ENCODE data around the gene C4orf50. TPM values are rescaled to one million over a fixed set of nuclear protein-coding genes. Genes with fewer than 3 reads are reported as not detected.

Gene C4orf50
- total RNA-seq, 4 donors from 2014 or later = not detected

- no peaks in the 10 kb centered on the region for H3K9me3 ChIP-seq
- H3K36me3 ChIP-seq = no peaks in the 10 kb centered on the region
- WGBS = 22% methylated on average over 4 of the region's 4 CpGs
- H3K27ac ChIP-seq = no peak overlapping the region
- no peaks in the 10 kb centered on the region for H3K4me1 ChIP-seq
- no peak overlapping the region for H3K4me3 ChIP-seq
- peak in 1 of 2 donors; percentile 29 for DNase-seq (ENCODE audit: low spot score in 2 of 2)
- TF ChIP-seq POLR2A (IDR thresholded peaks at IDR 0.05) (no peak), CTCF (IDR thresholded peaks at IDR 0.05) (no peak), POLR2AphosphoS5 (IDR thresholded peaks at IDR 0.05) (no peak), EP300 (IDR thresholded peaks at IDR 0.05) (no peak)
- peaks cover 49% of the 10 kb centered on the region for H3K27me3 ChIP-seq
These were observed 85.1 kb downstream of the C4orf50 start for GRCh38 chr4:5933116-5933515.

- WGBS = 68% methylated on average over 12 of the region's 12 CpGs
These were observed 86.1 kb downstream of the C4orf50 start for GRCh38 chr4:5932035-5932568.

GRCh38 chr4:5931526-5931925 lies 86.7 kb downstream of the C4orf50 start:
- peak in 1 of 2 donors; percentile 35 for DNase-seq (ENCODE audit: low spot score in 2 of 2)
- H3K27ac ChIP-seq = no peak overlapping the region
- no peaks in the 10 kb centered on the region for H3K9me3 ChIP-seq
- WGBS = 34% methylated on average over 9 of the region's 9 CpGs
- H3K36me3 ChIP-seq = no peaks in the 10 kb centered on the region
- H3K4me1 ChIP-seq = no peaks in the 10 kb centered on the region
- no peak overlapping the region for H3K4me3 ChIP-seq
- peaks cover 49% of the 10 kb centered on the region for H3K27me3 ChIP-seq
- no peak for TF ChIP-seq POLR2A (IDR thresholded peaks at IDR 0.05)
- no peak for TF ChIP-seq EP300 (IDR thresholded peaks at IDR 0.05)
- TF ChIP-seq CTCF (IDR thresholded peaks at IDR 0.05) = no peak
- no peak for TF ChIP-seq POLR2AphosphoS5 (IDR thresholded peaks at IDR 0.05)

More at GRCh38 chr4:5932035-5932568, 86.1 kb downstream of the C4orf50 start:
- Histone ChIP-seq H3K4me3 (no peak overlapping the region), H3K9me3 (no peaks in the 10 kb centered on the region), H3K27ac (no peak overlapping the region), H3K27me3 (peaks cover 49% of the 10 kb centered on the region), H3K36me3 (no peaks in the 10 kb centered on the region), H3K4me1 (no peaks in the 10 kb centered on the region)
- DNase-seq (ENCODE audit: low spot score in 2 of 2) = peak in 1 of 2 donors; percentile 32
- no peak for TF ChIP-seq CTCF (IDR thresholded peaks at IDR 0.05)
- TF ChIP-seq POLR2AphosphoS5 (IDR thresholded peaks at IDR 0.05) = no peak
- TF ChIP-seq EP300 (IDR thresholded peaks at IDR 0.05) = no peak
- no peak for TF ChIP-seq POLR2A (IDR thresholded peaks at IDR 0.05)

GRCh38 chr4:5930876-5931275 lies 87.4 kb downstream of the C4orf50 start:
- 67% methylated on average over 7 of the region's 7 CpGs for WGBS
- no peak overlapping the region for H3K27ac ChIP-seq
- H3K36me3 ChIP-seq = no peaks in the 10 kb centered on the region
- no peaks in the 10 kb centered on the region for H3K9me3 ChIP-seq
- peaks cover 51% of the 10 kb centered on the region for H3K27me3 ChIP-seq
- TF ChIP-seq CTCF (IDR thresholded peaks at IDR 0.05) = no peak
- no peak for TF ChIP-seq POLR2A (IDR thresholded peaks at IDR 0.05)
- TF ChIP-seq EP300 (IDR thresholded peaks at IDR 0.05) = no peak
- no peak for TF ChIP-seq POLR2AphosphoS5 (IDR thresholded peaks at IDR 0.05)
- DNase-seq (ENCODE audit: low spot score in 2 of 2) = peak in 1 of 2 donors; percentile 45
- no peaks in the 10 kb centered on the region for H3K4me1 ChIP-seq
- H3K4me3 ChIP-seq = no peak overlapping the region

- peaks cover 55% of the 10 kb centered on the region for H3K27me3 ChIP-seq
- H3K27ac ChIP-seq = no peak overlapping the region
- TF ChIP-seq POLR2A (IDR thresholded peaks at IDR 0.05) (no peak), POLR2AphosphoS5 (IDR thresholded peaks at IDR 0.05) (no peak), EP300 (IDR thresholded peaks at IDR 0.05) (no peak), CTCF (IDR thresholded peaks at IDR 0.05) (no peak)
- WGBS = 64% methylated on average over 8 of the region's 8 CpGs
- DNase-seq (ENCODE audit: low spot score in 2 of 2) = no peak
- no peaks in the 10 kb centered on the region for H3K36me3 ChIP-seq
- H3K9me3 ChIP-seq = no peaks in the 10 kb centered on the region
- no peaks in the 10 kb centered on the region for H3K4me1 ChIP-seq
- no peak overlapping the region for H3K4me3 ChIP-seq
These were observed 87.8 kb downstream of the C4orf50 start for GRCh38 chr4:5930456-5930855.

All from suprapubic skin (tissue), 4 donors.